ENCODE data around the gene TTC12.

DNA sequence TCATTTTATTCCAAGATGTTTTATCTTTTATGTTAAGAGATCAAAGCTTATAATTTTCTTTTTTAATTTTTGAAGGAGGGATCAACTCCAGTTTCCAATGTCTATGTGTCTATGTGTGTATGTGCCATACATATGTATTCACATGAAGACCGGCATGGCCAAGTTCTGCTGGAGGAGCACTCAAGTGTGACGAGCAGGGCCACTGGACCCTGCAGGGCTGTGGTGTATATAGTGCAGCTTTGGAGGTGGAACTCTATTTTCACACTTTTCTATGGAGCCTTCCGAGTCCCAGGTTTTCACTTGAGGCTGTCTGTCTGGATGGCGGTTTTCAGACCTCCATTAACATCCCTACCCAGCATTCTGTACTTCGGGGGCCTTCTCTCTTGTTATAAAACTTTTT lies 36.5 kb upstream of the TTC12 start:
- no peak for TF ChIP-seq POLR2A (IDR thresholded peaks at IDR 0.05; ENCODE audit: extremely low read depth, insufficient read length)
- TF ChIP-seq, protein P1, sequence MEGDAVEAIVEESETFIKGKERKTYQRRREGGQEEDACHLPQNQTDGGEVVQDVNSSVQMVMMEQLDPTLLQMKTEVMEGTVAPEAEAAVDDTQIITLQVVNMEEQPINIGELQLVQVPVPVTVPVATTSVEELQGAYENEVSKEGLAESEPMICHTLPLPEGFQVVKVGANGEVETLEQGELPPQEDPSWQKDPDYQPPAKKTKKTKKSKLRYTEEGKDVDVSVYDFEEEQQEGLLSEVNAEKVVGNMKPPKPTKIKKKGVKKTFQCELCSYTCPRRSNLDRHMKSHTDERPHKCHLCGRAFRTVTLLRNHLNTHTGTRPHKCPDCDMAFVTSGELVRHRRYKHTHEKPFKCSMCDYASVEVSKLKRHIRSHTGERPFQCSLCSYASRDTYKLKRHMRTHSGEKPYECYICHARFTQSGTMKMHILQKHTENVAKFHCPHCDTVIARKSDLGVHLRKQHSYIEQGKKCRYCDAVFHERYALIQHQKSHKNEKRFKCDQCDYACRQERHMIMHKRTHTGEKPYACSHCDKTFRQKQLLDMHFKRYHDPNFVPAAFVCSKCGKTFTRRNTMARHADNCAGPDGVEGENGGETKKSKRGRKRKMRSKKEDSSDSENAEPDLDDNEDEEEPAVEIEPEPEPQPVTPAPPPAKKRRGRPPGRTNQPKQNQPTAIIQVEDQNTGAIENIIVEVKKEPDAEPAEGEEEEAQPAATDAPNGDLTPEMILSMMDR (IDR thresholded peaks at IDR 0.05; ENCODE audit: low read depth, low read length): no peak
- TF ChIP-seq, protein P2, sequence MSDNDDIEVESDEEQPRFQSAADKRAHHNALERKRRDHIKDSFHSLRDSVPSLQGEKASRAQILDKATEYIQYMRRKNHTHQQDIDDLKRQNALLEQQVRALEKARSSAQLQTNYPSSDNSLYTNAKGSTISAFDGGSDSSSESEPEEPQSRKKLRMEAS (IDR thresholded peaks at IDR 0.05; ENCODE audit: low read depth, low read length): no peak
